ENCODE data around the gene RIPK1.

- TF ChIP-seq EZH2 (IDR thresholded peaks at IDR 0.05; ENCODE audit: insufficient read depth, poor library complexity, severe bottlenecking) = no peak
- TF ChIP-seq EZH2phosphoT487 (IDR thresholded peaks at IDR 0.05; ENCODE audit: insufficient read depth, low read depth) = no peak
Measured at GRCh38 chr6:3063733-3064700, 4.3 kb upstream of the RIPK1 start.

Data from GM23248 (cell line).